EH (cell line): ENCODE measurements around the gene SYNE1.

Source experiments
- DNase-seq: peaks from one replicate; pipeline ENCODE4 v3.0.0-alpha.2; 2015; ENCODE audit warnings: low read depth

The SYNE1 gene

DNA sequence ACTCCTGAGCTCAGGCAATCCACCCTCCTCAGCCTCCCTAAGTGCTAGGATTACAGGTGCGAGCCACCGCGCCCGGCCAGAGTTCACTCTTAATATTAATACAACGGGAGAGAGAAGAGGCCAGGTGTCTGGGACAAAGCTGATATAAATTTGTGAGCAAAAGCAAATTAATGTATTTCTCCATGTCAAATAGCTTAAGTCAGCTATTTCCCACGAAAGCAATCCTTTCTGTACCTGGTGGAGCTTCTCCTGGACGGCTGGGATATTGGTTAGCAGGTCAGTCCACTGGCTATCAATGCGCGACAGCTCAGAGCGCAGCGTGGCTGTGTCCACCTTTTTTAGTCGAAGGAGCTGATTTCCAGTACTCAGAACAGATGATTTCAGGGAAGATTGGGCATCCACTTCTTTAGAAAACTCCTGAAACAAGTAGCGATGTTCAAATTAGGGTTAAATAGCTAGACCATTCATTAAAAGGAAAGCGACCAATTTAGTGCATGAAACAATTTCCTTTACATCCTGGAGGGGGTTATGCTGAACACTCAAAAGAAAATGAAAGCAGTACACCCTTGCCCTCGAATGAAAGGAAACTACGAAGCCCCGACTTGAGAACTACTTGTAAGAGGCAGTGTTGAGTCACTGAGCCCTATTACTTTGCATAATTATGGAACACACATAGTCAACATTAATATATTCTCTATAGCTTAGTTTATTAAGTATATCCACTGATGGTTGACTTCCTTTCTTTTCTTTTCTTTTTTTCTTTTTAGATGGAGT, 403.4 kb downstream of the SYNE1 start:
- DNase-seq, result no peak

DNA sequence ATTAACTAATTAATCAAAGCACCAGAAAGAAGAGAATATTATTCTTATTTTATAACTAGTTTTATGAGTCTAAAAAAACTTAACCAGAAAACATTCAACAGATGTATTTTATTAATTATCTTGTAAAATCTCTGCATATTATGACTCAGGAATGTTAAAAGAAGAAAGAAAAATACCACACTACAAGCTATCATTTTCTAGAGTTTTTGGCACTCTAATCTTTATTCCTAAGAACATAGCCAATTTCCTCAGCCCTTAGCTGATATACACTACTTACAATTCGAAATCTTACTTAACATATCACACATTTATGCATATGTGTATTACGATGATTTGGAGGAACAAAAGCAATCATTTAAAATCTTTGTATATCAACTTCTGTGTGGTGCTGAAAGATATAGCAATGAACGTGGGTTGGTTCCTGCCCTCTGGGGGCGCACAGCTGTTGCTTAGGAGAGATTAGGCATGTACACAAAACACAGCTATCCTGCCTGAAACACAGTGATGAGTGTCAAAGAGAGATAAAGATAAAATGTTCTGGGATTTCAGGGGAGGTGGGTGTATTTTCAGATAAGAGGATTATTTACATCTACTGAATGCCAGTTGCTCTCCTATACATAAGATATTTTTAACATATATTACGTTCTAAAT, 404.5 kb downstream of the SYNE1 start:
- DNase-seq, result peak; percentile 65

DNA sequence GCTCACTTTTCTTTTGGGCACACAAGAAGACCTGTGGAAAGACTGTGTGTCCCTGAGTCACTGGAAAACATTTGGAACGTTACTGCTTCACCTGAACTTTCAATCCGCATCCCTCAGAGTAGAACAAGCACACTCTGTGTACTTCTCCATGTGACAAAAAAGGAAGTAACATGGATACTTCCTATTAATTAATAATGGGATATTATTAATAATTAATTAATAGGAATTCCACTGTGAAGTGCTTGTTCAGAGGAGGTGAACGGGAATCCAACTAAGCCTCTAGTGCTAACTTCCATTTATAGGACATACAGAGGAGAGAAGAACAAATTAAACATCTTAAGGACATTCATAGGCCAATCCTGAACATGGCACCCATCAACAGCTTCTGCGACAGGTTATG, 407.8 kb downstream of the SYNE1 start:
- no peak for DNase-seq

DNA sequence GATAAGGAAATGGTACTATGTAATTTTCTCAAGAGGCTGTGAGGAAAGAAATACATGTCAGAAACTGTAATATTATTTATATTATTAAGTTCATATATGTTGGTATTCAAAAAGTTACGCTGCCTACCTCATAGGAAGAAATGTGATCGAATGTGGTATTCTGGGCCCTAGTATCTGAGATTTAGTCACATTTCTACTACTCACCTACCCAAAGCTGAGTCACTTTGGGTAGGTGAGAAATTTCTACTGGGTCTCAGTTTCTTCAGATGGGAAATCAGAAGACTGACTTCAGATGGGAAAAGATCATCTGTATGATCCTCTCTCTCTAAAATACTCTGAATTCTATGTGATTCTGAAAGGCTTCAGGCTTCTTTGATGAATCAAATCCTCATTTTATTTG, 411.0 kb downstream of the SYNE1 start:
- no peak for DNase-seq

DNA sequence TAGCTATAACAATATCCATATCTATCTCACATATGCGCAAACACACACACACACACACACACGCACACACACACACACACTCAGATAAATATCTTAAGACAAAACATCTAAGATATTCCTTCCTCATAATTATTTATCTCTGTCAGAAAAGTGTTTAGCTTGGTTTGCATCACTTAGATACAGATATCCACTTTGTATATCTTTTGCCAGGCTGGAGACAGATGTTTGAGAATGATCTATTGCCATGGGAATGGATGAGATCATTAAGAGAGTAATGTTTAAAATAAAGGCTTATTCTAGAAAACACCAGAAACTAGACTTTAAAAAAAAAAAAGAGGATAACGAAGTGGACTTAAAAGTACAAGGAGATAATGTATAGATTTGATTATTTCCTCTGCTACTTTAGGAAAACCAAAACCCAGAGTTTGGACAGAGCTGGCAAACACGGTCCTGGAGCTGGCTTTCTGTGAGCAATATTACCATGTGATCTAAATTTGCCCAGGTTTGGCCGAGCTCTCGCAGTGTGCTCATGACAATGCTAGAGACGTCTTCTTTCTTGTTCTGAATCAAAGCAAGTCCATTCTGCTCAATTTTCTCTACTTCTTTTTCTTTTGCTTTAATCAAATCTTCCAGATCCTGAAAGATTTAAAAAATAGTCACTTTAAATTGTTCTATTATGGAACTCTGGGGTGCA, 411.8 kb downstream of the SYNE1 start:
- peak; percentile 15 for DNase-seq

DNA sequence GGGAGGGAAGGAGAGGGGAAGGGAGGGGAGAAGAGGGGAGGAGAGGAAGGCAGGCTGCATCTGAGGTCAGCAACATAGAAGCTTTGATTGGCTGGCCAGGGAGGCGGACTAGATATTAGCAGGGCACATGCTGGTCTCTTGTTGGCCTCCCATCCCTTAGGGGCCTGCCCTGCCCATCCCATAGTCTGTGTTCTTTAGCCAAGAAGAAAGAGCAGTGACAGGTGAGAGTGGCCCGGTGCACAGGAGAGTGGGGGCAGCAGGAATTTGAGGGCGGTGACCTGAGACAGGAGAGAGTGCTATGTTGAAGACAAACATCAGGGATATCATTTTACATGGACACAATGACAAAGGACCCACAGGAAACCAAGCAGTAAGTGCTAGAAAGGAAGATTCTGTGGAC, 413.5 kb downstream of the SYNE1 start:
- no peak for DNase-seq

DNA sequence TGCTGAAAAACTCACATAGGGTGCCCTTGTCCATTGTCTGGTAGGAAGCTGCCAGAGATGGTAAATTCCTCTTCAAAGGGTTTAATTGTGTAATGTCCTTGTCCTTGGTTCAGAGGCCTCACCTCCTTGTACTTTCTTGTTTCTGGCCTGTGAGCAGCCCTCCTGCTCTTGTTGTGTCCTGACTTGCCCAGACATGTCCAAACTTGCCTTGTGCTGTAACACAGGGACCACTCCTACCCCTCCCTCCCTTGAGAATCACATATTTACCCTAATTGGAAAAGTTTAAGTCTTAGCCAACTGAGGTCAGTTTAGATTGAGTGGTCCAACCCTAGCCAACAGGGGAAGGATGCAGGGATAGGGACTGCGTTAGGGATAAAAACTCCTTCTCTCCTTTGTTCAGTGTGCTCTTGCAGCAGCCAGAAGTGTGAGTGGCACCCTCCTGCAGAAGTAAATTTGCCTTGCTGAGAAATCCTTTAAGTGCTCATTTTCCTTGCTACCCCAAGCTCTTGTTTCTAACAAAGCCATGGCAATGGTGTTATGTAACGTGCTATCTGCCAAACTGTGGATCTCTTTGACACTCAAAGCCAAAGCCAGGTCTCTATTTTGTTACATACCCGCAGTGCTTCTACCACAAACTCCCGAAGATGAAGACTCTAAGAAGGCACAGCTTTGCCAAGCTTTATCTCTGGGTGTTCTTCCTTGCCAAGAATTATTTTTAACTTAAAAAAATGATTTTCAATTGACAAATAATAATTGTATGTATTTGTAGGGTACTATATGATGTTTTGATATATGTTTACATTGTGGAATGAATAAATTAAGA, 415.1 kb downstream of the SYNE1 start:
- DNase-seq, result no peak

DNA sequence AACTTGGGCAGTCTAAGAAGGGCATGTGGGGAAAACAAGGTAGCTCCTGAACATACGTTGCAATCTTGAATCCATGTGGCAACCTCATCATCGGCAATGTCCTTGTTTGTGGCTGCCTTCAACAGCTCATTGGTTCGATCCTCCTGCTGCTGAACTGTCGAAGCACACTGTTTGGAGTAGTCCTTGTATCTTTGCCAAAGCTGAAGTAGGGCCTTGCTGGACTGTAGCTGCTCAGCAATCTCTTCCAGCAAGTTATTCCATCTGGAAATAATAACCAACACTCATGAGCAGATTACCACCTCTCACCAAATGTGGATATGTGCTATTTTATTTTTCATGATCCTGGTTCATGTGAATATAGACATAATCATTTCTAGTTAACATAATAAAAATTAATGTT, 416.4 kb downstream of the SYNE1 start:
- no peak for DNase-seq

DNA sequence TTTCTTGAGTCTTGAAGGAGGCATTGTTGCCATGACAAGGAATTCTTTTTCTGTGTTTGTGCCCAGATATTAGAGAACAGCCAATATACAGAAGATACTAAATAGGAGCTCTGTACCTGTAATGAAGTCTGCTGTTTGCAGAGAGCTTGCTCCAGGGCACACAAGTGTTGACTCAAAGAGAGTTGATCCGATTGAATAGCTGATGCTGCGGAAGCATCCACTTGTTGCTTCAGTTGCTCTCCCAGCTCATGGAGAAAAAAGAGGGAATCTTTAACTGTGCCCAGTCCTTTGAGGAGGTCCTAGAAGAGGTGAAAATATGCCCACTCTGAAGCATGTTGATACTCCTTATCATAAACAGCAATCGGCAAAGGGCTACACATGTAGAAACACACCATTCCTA, 418.3 kb downstream of the SYNE1 start:
- DNase-seq, result no peak

DNA sequence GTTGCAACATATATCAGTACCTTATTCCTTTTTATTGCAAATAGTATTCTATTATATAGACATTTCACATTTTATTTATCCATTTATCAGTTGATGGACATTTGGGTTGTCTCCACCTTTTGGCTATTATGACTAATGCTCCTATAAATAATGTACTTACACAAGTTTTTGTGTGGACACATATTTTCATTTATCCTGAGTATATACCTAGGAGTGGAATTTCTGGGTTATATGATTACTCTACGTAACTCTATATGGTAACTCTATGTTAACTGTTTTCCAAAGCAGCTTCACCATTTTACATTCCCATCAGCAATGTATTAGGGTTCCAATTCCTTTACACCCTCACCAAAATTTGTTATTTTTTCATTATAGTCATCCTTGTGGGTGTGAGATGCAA, 424.7 kb downstream of the SYNE1 start:
- DNase-seq, result no peak

DNA sequence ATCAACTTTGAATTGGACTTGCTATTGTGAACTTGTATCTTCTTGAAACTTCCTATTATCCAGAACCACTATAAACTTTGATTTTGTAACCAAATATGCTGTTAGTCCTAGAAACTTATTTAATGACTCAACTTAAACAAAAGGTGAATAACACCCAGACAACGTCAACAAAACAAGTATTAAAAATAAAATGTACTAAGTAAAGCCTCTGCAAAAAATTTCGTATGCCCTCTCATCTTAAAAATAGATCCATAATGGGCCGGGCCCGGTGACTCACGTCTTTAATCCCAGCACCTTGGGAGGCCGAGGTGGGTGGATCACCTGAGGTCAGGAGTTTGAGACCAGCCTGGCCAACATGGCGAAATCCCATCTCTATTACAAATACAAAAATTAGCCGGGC, 428.0 kb downstream of the SYNE1 start:
- DNase-seq, result no peak

DNA sequence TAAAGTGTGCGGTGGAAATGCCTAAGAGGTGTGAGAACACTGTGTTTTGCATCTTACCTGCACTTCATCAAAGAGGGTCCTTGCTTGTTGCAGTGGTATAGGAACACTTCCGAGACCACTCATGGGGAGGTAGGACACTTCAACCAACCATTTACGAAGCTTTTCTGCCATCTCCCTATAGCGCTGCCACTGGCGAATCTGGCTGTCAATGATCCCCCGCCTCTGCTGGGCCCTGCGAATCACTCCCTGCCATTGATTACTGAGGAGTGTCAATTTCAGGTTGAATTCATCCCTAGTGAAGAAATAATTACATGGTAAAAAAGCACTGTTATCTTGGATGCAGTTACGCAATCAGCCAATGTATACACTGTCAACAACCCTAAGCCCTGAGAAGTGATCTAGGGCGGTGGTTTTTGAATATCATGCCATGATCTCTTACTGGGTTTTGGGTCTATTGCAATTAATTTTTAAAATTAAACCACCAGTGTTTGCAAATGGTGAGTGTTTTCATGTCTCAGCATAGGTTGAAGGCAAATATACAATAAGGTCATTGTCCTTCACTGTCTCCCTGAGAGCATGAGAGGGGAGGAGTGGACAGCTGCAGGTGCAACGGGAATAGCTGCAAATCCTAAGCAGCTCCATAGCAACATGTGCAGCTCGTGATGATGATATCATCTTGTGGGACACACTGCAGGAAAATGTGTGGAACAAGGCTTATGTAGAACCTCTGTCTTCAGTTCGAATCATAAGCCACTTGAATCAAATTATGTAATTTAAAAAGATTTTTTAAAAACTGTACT, 429.0 kb downstream of the SYNE1 start:
- DNase-seq, result no peak

DNA sequence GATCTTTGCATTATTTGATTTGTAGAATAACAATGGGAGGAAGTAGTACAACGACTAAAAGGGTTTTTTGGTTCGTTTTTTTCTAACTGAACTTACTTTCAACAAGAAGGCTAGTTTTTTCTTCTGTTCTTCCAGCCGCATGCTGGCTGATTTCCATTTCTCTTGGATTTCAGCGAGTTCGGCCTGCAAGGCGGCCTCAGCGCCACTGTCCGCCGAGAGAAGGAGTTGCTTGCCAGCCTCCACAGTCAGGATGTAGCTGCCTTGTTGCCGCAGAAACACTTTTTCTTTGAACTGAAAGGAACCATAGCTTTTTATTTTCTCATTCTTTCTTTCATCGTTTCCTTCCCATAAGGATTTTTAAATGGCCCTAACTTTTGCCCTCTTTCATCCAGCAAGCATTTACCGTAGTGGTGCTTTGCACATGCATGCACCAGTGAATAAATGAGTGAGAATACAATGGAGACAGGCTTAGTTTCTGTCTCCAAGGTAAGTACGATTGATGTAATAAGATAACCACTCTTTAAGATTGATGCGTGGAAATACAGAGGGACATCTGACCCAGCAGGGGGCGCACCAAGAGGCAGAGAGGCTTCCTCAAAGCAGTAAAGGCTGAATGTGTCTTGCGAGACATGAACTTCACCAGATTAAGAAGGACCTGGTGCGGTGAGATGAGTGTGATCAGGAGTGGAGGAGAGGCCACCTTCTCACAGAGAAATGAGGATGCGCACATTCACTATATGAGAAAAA, 430.9 kb downstream of the SYNE1 start:
- peak; percentile 37 for DNase-seq

DNA sequence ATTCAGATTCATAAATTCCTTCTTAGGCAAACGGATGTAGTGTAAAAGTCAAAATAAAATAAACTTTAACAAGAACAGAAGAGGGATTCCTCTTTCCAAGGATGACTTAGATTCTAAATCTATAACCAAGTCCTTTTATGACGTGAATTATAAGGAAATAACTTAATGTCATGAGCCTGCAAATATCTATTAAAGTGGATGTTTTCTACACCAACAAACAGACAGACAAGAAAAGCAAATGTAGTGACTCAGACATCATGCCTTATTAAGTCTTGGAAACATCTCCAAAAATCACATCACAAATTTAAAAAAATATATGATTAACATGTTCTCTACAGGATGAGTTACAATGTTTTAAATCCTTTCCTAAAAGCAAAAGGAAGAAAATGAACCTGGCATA, 432.6 kb downstream of the SYNE1 start:
- peak; percentile 70 for DNase-seq

DNA sequence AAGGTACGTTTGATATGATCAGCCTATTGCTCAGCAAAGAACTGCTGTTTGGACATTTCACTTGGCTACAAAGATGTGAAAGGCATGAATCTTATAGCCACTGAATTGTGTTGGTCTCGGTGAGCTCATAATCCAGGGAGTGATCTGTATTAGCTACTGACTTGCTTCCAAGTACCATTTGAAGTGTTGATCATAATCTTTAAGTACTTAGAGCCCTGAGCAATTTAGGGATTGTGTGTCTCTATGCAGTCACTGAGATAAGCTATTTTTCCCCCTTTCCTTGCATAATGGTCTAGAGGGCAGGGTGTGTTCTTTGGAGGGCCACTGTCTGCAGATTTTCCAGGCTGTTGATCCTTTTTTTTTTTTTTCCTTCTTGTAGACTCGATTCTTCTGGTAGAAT, 436.0 kb downstream of the SYNE1 start:
- peak; percentile 6 for DNase-seq

DNA sequence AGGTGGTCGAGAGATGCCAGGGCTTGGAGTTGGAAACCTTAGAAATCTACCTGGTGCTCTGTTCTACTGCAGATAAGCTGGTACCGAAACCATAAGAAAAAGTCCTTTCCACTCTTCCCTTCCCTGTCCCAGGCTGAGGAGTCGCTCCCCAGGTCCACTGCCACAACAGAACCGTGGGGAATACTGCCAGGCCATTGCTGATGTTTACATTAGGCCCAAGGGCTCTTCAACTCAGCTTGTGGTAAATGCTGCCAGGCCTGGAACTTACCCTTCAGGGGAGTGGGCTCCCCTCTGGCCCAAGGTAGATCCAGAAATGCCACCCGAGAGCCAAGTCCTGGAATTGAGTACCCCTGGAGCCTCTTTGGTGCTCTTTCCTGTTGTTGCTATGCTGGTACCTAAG, 441.3 kb downstream of the SYNE1 start:
- no peak for DNase-seq

DNA sequence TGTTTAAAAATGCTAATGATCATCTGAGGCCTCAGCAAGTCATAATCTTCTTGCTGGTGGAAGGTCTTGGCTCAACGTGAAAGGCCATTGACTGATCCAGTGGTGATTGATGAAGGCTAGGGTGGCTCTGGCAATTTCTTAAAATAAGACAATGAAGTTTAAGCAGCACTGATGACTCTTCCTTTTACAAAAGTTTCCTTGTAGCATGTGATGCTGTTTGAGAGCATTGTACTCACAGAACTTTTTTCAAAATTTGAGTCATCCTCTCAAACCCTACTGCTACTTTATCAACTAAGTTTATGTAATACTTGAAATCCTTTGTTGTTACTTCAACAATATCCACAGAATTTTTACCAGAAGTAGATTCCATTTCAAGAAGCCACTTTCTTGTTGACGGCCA, 447.4 kb downstream of the SYNE1 start:
- DNase-seq, result no peak

DNA sequence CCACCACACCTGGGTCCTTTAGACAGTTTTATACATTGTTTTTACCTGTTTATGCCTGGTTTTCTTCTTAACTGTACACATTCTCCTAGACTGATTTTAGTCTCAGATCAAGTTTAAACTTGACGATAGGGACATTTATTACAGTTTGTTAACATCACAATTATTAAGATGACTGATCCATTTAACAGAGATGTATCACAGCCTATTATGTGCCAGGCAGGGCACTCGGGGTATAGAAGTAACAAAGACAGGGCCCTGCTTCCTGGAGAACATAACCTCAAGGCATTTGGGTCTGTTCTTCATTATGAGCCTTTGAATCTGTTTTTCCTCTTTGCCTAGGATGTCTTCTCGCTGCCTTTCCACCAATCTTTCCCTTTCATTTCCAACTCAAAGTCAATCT, 449.2 kb downstream of the SYNE1 start:
- DNase-seq, result no peak

DNA sequence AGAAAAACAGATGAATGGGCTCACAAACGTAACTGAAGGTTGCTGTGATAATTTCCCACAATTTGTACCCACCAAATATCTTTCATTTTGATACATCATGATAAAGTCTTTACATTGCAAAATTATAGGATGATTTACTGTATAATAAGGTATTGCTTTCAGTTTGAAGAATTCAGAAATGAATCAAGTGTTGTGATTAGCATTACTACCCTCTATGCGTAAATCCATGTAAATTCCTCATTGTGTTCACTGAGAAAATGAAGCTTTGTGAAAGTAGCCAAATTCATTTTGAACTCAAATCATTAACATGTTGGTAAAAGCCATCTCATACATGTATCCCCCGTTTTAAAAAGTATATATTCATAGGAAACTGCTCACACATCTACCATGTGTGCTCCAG, 450.3 kb downstream of the SYNE1 start:
- DNase-seq, result no peak

DNA sequence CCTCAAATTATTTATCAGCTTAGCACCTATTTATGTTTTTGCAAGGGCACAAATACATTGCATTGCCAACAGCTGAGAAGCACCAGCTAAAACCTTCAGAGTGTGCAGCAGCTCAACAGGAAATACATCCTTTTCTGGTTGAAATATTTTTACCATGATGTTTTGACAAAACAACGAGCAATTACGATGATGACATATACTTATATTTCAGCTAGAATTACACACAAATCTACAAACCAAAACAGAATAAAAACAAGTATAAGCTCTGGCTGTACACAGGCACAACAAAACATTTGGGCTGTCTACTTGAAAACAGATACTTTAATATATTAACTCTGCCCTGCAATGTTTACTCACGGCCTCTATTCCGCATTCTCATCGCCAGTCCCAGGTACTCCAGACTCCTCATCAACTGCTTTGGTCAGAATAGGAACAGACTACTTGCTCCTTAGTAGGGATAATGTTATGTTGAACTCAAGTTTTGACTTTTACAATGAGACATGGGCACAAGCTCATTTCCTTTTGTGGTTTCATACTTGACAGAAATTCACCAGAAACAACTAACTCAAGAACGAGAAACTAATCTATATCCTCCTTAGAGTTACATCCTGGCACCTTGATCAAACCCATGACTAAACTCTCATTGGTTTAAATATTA, 452.1 kb downstream of the SYNE1 start:
- DNase-seq, result peak; percentile 33
